ENCODE data around the gene ASB3.

DNA sequence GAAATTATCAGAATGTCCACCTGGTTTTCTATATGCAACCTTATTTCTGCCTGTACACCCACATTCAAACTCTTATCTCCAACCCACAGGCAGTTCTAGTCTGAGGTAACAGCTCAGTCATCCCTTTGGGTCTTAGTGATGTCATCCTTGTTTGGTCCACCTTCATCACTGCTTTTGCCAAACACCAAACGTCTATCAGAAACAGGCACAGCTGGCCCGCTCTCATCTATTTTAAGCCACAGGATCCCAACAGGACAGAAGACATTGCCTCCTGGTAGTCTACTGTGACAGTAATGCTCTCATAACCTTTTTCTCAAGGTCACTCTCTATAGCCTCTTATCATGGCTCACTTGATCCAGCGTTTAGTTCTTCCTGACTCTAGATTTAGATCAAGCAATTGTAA lies 118.1 kb downstream of the ASB3 start:
- TF ChIP-seq, protein P1, sequence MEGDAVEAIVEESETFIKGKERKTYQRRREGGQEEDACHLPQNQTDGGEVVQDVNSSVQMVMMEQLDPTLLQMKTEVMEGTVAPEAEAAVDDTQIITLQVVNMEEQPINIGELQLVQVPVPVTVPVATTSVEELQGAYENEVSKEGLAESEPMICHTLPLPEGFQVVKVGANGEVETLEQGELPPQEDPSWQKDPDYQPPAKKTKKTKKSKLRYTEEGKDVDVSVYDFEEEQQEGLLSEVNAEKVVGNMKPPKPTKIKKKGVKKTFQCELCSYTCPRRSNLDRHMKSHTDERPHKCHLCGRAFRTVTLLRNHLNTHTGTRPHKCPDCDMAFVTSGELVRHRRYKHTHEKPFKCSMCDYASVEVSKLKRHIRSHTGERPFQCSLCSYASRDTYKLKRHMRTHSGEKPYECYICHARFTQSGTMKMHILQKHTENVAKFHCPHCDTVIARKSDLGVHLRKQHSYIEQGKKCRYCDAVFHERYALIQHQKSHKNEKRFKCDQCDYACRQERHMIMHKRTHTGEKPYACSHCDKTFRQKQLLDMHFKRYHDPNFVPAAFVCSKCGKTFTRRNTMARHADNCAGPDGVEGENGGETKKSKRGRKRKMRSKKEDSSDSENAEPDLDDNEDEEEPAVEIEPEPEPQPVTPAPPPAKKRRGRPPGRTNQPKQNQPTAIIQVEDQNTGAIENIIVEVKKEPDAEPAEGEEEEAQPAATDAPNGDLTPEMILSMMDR (IDR thresholded peaks at IDR 0.05; ENCODE audit: low read depth, low read length) = no peak
- no peak for TF ChIP-seq POLR2A (IDR thresholded peaks at IDR 0.05; ENCODE audit: extremely low read depth, insufficient read length)

Data from NB4 (cell line).